NCI-H2171 (cell line): ENCODE results near the gene RALA.

Experiments
- DNase-seq: peaks from one replicate; lab custom pipeline; 2025; lab: John Stamatoyannopoulos, UW

Gene RALA

DNA sequence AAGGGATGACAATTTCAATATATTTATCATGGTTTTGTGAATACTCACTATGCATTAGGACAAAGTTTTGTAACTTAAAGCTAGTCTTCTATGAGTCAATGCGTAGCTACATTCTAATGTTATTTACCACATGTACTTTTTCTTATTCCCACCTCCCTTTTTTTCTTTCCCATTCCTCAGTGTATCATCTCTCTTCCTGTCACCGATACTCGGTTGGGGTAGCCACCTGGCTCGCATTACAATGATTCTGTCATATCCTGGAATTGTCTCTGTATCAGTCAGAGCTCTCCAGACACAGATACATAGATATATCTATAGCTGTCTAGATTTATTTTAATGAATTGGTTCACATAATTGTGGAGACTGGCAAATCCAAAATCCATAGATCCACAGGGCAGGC, 9.8 kb upstream of the RALA start:
- DNase-seq, result no peak

DNA sequence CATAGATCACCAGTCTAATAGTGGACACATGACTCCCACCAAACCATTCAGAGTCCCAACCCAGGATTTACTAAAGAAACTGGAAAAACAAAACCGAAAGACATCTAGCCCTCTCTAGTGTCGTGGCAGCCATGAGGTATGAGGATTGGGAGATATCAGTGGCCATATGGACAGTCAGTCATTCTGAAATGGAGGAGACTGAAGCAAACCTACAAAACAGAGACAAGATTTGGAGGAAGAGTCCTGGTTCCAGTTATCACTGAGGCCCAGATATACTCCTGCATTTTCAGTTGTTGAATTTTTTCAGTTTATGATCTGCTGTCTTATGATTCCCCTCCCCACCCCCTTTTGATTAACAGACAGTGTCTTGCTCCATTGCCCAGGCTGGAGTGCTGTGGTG, 9.1 kb upstream of the RALA start:
- DNase-seq, result no peak

DNA sequence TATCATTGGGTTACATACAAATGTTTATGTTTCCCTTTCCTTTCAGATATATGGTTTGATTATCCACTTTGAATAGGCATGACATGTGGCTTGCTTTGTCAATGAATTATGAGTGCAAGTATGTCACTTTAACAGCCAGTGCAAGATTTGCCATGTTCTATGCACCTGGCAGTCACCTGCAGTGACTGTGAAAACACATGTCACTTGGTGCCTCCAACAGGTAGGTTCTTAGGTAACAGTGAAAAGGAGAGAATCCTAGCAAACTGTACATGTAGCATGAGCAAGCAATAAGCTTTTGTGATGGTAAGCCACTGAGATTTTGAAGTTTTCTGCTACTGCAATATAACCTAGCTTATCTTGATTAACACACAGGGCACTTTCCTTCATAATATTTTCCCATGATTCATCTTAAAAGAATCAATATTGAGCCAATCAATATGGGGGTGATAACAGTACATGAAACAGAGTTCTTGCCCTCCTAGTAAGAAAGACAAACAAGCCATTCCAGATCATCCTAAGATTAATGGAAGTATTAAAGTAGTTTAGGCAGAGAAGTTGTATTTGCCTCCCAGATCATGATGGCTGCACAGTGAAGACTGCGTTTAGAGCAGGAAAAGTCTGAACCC, 7.9 kb upstream of the RALA start:
- DNase-seq, result no peak

DNA sequence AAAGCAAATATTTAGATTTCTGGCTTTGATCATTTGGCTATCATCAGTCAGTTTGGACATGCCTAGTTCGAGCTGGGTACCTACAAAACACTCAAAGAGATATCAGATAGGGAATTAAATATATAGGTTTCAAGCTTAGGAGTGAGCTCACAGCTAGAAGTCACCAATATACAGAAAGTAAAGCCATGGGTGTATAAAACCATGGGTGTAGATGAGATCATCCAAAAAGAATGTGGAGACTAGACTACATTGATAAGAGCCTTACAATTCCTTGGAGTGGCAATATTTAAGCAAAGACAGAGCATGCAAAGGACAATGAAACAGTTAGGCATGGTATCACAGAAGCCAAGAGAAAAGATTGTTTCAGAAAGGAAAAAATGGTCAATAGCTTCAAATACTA, 7.2 kb upstream of the RALA start:
- DNase-seq, result no peak

DNA sequence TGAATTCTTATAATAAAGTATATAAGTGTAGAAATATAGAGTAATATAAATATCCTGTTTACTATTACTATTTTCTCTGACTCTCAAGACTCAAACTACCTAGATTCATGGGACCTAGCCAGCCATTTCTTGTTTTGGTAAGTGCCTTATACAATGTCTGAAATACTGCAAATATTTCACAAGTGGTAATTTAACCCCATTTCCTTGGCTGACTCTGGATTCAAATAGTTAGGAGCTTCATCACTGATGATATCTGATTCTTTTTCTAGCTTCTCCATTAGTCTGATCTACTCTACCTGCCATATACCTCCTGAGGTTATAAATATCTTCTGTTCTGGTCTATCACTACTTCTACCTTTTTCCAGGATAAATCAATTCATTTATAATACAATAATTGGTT, 6.4 kb upstream of the RALA start:
- DNase-seq, result no peak

DNA sequence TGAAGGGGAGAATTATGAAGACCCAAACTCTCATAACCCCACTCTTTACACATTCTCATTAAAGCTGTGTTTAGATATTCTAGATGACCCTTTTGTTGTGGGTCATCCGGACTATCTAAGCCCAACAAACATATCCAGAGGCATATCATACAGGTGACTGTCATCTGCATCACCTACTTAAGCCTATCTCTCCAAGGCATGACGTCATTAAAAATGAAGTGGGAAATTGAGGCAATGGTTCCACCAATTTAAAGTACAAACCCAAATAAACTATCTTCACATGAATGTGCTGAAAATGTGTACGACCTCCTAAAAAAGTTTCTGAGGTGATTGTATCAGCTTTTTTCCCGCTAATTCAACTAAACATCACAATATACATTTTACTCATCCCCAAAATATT, 4.5 kb upstream of the RALA start:
- DNase-seq, result no peak

DNA sequence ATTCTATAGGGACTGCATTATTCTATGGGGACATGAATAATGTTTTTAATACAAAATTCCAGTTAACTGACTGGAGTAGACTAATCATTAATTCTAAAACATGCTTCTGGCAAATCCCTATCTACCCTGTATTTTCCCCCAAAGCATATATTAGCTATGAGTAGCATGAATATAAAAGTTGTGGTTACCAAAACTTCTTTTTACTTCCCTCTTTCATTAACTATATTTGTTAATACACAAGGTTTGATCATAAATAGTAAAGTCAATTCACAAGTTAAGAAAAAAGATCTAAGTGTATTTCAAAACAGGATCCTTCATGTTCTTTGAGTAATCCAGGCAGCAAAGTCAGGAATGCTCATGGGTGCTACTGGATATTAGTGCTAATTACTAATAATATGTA, 2.9 kb upstream of the RALA start:
- DNase-seq, result no peak

DNA sequence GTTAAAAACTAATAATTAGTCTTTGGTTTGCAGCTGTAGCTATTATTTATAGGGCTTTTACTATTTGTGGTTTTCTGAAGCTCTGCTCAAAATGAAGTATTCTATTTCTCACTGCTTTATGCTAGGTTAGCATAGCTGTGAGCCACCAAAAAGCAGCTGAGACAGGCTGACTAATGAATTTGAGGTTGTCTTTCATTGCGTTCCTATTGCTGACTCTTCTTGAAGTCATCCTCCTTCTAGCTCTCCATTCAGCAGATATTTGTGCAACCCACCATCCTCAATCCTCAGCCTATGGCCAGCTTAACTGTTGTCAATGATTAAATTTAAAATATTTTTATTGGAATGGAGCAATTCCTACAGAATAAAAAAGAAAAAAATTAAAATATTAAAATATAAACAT, 2.1 kb upstream of the RALA start:
- no peak for DNase-seq

DNA sequence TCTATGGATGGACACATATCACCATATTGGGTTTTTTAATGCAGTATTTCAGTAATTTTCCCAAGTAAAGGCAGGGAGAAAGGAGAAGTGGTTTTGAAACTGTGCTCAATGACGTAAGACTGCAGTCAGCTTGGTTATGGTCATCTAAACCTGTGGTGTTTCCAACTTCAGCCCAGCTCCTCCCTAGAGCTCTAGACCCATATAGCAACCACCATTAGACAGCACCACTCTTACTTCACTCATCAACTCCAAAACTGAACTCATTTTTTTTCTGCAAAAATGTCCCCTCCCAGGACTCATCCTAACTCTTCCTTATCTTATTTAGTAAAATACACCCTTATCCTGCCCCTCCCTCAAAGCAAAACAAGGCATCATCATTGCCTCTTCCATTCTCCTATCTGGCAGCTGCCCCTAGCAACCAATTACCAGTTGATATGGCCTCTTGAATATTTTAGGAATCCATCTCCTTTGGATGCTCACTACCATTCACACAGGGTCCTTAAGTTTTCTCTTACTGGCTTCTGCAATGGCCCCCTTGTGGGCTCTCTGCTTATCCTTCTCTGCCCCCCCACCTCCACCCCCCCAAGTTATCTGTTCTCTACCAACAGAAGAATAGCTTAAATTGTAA, 1.5 kb upstream of the RALA start:
- no peak for DNase-seq

DNA sequence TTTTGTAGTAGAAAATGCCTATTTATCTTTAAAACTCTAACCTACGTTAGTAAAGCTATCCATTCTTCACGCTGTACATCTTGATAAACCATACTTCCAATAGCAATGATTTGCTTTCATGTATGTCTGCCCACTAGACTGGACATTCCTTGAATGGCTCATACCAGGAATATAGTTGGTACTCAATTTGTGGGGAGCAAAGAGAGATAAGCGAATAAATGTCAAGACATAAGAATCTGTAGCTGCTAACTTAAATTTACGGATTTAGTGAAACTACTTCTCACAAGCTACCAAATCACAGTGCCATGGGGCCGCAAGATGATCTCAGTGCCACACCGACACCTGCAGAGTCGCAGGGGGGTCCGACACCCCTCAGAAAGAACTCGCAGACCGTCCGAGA, 763 bp upstream of the RALA start:
- DNase-seq, result no peak

DNA sequence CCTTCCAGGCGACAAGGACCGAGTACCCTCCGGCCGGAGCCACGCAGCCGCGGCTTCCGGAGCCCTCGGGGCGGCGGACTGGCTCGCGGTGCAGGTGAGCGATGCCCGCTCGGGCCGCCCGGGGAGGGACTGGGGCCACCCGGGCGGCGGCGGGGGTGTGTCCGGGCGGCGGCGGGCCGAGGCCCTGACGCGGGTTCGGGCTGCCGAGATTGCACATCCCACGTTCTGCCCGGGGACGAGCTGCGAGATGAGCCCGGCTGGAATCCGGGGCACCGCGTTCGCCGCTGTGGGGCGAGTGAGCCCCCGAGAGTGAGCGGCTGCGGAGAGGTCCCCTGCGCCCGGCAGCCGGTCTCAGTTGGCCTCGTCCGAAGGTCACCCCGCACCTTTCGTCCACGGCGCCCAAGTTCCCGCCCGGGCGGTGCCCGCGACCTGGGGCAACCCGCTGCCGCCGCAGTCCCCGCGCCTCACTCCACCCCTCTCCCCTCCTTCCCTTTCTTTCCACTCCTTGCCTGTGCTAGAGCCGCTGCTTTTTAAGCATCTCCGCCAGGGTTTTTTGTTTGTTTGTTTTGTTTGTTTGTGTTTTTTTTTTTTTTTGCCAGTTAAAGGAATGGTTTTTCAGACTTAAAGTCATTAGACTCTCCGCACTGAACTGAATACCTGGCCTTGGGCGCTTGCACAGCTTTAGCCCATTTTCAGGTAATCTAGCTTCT, 515 bp downstream of the RALA start:
- no peak for DNase-seq

DNA sequence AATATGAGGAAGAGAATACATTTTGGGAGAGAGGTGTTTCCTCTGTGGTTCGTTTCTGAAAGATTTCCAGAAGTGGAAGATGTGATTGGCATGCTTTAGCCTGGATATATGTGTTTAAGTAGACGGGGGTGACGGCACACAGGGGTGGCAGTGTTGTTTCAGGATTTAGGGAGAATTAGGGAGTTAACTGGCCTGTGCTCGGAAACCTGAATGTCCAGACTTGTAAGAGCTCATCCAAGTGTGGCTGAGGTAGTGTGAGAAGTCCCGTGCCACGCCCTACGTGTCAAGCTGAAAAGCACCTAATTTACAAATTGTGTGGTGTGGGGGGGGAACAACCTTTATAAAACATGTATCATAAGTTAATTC, 1.1 kb downstream of the RALA start:
- no peak for DNase-seq

DNA sequence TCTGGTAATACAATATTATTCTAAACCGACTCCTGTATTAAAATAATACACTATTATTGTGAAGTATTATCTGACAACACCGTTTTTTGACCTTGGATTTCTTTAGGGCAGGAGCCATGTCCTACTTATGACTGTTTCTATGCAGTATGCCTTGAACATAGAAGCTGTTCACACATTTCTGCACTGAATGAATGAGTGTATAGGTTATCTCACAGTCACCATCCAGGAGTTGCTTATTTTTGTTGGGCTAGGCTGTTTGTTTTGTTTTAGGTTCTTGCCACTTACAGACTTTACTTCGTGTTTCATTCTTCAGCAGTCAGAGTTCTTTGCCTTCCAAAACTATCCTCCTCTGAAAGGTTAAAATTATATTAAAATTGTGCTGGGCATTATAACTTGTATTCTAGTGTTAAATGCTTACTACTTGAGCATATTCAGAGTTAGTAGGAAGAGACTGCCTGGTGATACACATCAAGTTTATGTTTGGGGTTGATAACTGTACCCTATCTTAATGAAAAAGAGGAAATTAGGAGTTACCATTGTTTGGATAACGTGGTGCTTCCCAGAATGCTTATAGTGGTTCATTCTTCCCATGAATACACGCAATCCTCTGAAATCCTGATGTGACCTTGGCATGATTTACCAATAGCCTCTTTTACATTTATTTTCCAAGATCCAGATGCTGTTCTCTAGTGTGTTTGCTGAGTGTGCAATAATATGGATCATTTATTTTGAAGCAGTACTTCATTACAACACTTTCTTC, 1.7 kb downstream of the RALA start:
- no peak for DNase-seq

DNA sequence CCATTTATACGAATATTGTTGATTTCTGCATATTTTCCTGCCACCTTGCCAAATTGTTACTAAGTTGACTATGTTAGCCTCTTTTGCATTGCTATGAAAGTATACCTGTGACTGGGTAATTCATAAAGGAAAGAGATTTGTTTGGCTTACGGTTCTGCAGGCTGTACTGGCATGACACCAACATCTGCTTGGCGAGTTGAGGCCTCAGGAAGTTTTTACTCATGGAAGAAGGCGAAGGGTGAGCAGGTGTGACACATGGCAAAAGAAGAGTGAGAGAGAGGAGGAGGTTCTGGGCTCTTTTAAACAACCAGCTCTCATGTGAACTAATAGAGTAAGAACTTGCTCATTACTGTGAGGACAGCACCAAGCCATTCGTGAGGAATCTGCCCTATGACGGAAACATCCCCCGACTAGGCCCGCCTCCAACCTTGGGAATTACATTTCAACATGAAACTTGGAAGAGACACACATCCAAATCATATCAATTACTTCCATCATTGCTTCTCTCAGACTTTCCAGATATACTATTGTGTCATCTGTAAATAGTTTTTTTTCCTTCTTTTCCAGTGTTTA, 8.4 kb downstream of the RALA start:
- no peak for DNase-seq

DNA sequence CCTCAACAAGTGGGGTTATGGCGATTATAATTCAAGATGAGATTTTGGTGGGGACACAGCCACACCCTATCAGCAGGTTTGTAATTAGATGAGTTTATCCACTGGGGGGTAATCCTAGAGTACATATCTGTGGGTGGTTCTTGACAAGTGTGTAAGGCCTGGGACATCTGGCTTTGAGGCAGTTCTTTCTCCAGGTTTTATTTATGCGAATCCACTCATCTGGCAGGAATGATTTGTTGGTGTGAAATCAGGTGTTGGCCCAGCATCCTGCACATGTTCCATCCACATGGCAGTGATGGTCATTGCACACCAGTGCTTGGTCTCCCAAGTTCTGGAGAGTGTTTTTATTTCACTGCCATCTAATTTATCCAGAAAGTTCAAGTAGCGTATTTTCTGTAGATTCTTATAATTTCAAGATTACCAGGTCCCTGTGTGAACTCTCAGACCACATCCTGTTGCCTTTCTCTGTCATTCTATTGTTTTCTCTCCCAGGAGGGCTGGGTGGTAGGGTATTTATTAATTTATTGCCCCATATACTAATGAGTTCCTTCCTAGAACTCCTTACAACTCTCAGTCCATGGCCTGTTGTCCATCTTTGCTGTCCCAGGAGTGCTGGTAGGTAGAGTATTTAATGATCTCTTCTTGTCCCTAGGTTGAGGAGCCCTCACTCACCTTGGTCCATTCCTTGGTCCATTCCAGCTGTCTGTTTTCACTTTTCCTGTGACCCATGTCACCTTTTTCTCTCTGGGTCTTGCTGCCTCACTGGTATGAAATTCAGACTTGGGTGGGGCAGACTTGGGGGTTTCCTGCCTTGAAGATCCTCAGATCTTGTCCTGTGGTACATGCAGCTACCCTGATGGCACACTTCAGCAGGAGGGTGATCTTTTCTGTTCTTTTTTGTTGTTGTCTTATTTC, 10.4 kb downstream of the RALA start:
- DNase-seq, result no peak

DNA sequence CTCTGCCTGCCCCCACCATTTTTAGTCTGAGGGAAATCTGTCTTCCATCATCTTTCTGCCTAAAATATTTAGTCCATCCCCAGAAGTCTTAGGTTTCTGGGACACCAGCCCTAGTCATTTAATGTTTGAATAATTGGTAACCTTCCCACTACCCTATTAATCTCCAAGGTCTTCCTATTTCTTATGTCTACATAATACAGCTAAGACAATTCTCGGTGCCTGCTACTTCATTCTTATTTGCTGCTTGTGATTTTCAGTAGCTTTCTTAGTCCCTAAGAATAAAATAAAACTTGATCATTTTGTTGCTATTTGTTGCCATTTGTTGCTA, 11.1 kb downstream of the RALA start:
- DNase-seq, result no peak

DNA sequence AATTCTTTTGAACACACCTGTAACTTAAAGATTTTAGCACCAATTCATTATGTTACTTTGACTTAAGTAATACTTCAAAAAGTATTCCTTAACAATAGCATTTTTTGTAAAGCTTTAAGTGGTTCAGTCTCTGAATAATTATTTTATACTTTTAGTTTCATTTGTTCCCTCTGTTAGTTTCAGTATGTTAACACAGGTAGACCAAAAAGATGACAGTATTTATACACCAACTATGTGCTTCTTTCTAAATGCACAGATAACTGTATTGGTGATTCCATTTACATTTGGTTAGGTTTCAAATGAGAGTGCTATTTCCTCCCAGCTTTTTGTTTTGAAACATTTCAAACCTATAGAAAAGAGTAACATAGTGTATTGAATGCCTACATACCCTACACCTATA, 14.0 kb downstream of the RALA start:
- DNase-seq, result no peak

DNA sequence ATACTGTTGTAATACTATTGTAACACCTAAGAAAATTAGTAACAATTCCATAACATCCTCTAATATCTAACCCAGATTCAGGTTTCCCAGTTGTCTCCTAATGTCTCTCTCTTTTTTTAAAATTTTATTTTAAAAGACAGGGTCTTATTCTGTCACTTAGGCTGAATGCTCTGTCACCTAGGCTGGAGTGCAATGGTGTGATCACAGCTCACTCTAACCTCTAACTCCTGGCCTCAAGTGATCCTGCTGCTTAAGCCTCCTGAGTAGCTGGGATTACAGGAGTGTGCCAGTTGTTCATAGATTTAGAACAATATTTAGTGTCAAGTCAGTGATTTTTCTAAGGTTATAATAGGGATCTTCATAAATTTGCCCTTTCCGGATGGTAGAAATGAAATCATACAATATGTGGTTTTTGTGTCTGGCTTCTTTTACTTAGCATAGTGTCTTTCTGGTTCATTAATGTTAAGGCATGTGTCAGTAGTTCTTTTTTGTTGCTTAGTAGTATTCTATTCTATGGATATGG, 14.7 kb downstream of the RALA start:
- DNase-seq, result no peak

DNA sequence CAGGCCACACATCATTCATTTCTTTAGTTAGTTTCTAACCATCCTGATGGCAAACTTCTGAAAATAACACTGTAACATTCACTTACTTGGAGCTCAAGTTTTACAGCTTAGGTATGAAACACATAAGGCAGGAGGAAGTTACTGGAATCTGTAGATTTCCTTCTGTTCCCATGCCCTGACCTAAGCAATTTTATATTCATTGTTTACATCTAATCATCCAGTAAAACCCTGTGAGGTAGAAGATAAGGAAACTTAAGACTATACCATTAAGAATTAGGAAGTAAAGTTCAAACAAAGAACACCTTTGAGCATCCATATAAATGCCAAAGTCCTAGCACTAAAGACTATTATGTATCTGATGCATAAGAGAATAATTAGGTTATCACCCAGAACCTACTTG, 19.5 kb downstream of the RALA start:
- no peak for DNase-seq

DNA sequence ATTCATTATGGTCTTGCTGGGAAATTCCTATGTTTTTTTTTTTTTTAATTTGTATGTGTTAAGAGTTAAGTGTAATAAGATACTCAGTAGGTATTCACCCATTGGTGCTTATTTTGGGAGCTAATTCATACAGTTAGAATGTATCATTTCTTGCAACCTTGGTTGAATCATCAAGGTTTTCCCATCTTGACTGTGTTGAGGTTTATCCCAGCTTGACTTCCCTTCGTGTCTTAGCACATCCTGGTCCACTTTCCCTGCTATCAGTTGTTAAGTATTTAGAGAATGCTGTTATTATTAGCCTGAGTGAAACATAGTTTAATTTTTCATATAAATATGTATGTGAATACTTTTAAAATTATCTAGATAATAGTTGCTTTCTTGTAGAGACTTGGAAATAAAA, 20.8 kb downstream of the RALA start:
- no peak for DNase-seq
